GM21576 (cell line): ENCODE data around the gene CT47C1.

Experiments
- ATAC-seq: cut with Tn5 transposase; IDR thresholded peaks from one replicate; pipeline ENCODE4 v1.9.1; 2021; ENCODE audit warnings: mild to moderate bottlenecking, moderate library complexity; ENCODE audit not compliant: unreplicated experiment

Gene CT47C1

DNA sequence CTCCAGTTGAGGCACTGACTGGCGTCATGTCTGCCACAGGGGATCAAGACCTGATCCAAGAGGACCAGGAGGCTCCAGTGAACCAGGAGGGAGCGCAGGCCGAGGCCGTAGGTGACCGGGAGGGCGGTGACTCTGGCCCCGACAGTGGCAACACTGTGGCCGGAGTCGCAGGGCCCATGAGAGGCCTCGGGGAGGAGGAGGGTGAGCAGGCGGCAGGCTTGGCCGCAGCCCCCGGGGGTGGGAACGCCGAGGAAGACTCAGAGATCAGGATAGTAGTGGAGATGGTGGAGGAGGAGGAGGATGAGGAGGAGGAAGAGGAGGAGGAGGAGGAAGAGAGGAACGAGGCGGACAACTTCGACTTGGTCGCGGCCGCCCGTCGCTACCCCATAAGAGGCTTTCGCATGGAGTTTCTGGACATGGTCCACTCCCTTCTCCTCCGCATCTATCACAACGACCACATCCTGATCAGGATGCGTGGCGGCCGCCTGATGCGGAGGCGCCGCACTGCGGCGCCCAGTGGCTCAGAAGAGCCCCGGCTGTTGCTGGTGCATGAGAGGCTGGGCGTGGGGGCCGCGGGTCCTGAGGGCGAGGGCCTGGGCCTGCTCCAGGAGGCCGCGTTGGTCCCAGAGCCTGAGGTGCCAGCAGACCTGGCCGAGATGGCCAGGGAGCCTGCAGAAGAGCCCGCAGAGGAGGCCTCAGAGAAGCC, 560 bp downstream of the CT47C1 start:
- ATAC-seq: no peak

DNA sequence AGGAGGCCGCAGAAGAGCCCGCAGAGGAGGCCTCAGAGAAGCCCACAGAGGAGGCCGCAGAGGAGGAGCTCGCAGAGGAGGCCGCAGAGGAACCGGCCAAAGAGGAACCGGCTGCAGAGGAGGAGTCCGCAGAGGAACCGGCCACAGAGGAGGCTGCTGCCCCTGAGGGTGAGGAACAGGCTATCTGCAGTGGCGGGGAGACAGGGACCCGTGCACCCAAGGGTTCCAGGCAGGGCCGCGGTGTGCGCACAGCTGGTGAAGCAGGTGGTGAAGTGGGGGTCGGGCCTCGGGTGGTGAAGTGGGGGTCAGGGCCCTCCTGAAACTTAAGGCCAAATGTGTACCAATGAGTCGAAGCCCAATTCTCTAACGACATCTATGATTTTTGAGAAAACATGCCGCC, 1.1 kb downstream of the CT47C1 start:
- no peak for ATAC-seq

DNA sequence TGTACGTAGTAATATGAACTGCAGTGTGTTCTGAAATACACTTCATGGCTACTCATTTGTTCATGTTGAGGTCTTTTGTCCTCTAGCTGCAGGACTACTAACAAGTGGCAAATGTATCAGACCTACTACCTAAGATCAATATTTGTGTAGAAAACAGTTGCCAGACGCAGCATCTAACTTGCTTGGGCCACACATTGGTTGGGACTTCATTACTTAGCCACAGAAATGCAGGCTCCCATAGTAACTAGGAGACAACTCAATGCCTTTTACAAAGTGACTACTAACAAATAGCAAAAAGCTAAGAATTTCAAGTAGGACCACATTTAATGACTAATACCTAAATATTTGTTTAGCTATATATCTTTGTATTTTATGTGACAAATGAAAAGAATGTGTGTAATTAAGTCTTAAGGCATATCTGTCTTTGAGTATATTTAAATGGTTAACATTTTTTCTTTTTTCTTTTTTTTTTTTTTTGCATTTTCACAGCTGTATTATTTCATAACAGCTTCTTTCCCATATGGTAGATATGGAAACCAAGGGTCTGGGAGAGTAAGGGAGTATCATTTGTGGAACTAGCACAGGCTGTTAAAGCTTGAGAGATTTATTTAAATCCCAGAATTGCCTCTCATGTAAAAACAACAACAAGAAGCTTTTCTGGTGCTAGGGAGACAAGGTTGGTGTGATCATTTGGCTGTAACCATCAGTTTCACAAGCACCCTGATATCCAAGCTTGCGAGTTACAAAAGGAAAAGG, 2.7 kb downstream of the CT47C1 start:
- ATAC-seq: no peak

DNA sequence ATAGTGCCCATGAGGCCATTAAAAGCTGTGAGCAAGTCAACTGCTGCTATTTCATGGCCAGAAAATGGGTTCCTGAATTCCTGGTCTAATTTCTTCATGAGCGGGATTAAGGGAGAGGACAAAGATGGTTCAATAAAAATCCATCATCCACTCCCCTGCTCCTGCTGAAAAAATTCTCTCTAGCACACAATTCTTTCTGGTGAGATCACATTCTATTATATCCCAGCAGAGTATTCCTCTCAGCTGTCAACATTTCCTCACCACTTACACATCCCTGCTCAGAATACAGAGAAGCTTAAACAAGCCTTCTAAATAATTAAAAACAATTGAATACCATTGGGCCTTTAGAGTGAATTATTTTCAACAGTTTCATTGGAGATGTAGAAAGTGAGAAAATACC, 9.5 kb downstream of the CT47C1 start:
- no peak for ATAC-seq

DNA sequence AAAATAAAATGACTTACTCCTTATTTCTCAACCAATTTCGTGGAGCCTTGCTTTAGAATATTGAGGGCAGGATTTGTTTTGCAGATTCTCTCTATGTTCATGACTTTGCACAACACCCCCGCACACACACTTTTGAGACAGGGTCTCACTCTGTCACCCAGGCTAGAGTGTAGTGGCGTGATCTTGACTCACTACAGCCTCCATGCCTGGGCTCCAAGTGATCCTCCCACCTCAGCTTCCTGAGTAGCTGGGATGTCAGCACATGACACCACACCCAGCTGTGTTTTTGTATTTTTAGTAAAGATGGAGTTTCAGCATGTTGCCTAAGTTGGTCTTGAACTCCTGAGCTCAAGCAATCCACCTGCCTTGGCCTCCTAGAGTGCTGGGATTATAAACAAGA, 12.0 kb downstream of the CT47C1 start:
- no peak for ATAC-seq

DNA sequence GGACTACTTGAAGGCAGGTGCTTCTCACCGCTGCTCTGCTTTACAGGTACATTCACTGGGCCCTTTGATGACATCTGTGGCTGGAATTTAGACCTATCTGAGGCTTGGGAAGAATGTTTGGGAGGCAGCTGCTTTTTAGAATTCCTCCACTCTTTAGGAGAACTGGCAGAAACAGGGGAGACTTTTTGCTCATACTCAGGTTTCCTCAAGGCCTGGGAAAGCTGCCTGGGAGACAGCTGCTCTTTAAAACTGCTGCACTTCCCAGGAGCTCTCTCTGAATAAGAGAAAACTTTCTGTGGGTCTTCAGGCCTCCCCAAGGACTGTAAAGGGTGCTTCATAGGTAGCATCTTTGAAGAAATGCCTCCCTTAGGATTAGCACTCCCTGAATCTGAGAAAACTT, 14.3 kb downstream of the CT47C1 start:
- ATAC-seq: no peak

DNA sequence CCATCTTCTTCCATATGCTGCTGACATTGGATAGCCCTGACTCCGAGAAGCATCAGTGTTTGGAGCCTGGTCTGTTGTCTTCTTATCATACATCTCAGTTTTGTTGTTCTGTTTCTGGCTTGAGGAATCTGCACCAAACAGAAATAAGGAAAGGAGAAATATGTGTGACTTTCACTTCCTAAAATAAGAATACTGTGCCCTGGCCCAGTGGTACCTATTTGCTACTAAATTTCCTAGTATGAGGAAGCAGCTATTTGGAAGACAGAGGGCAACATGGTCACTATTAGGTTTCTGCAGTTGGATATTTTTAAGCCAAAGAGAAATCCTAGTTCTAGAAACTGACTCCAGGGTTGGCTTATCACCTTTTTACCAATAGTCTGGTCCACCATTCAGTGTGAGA, 16.8 kb downstream of the CT47C1 start:
- ATAC-seq: no peak

DNA sequence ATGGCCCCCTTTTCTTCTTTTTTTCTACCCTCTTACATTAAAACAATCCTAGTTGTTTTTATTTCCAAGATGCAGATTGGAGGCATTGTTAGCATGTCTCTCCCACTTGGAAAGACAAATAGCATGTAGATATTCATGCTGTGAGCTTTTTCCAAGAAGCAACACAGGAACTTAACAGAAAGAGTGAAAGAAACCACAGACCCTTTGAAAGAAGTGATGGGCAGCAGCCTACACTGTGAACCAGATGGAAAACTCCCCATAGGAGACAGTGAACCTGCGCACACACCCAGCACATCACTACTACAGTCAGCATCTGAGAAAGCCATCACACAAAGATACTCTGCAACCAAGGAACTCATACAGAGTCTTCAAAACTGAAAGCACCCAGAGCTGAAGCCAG, 17.8 kb downstream of the CT47C1 start:
- no peak for ATAC-seq

DNA sequence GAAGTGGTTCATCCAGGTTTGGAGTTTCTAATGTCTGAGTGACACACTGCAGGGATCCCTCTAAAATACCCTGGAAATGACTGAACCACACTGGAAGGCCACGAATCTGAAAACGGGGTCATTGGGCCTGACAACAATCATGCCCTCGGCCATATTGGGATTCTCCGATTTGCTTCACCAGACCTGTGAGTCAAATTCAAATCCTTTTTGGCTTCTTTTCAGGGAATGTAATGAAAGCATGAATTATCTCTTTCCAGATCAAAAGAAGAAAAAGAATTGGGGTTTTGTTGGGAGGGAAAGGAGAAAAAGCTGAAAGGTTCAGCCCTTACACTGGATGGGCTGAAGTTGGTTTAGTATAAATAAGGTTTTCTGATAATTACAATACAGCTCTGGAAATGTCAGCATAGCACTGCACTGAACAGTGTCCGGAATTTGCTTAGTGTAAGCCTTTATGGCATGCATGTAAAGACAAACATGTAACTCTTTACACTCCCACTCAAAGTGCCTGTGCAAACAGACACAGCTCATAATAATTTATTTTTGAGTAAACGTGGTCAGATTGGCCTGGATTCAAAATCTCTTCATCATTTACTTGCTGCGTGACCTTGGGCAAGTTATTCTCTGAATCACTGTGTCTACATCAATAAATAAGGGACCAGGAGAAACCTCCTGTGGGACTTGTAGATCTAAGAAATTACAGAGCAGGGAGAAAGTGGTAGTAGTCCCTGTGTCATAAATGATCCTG, 21.4 kb downstream of the CT47C1 start:
- no peak for ATAC-seq

DNA sequence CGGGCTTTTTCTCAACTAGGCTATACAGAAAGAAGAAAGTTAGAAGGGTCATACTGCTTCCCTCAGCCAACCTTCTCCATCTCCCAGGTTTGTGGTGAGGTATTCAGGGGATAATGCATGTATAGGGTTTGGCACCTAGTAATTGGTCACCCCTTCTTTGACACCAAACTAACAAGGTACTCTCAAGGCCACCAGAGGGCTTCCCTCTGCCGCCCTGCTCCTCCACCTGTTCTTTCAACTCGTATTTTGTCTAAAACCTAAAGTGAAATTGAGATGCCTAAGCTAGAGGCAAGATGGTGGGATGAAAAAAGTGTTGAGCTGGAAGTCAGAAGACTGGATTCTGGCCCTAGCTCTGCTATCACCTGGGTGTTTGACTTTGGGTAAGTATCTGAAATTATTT, 22.0 kb downstream of the CT47C1 start:
- ATAC-seq: no peak

DNA sequence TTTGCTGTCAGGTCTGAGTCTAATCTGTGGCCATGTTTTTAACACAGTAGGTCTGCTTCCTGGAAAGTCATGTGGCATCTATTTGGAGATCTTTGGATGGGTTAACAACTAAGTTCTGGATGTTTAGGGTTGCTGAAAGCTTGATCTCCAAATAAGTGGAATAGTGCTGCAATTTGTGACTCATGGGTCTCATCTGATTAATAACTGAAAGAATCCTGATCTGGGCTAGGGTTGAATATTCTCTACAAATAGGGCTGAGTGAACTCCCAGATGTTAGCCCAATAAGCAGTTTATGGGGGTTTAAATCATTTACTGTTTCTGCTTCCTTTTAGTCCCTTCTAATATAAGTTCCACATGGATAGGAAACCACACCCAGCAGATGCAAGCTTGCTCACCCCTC, 23.1 kb downstream of the CT47C1 start:
- ATAC-seq: no peak

DNA sequence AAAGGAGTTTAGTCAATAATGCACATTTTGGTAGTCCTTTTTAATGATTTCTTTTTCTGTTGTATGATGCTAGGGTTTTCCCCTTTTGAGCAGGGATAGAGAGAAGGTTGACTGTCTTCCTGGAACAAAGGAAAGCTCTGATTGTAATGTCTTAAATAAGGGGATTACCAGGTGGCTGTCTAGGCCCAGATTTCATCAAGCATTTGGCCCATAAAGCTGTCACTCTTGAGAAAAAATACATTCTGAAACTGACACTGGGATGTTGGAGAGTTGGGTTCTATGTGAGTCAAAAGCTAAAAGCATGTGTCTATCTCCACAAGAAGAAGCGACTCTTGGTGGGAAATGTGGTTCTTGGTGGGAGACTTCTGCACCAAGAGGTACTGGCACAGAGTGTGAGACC, 28.4 kb downstream of the CT47C1 start:
- ATAC-seq: no peak

DNA sequence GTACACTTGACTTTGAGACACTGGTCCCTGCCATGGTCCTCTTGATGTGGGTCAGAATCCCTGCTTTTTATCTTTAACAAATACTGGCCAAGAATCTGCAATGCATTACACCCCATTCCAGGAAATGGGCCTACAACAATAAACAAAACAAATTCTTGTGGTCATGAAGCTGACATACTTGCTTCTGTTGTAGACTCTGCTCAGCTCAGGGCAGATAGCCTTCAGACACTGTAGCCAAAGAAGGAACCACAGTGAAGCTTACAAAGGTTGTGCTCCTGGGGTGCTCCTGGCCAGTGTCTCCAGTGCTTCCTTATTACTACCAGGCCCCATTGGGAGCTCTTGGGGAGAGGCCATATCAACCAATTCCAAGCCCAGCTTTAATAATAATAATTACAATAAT, 33.0 kb downstream of the CT47C1 start:
- ATAC-seq: no peak

DNA sequence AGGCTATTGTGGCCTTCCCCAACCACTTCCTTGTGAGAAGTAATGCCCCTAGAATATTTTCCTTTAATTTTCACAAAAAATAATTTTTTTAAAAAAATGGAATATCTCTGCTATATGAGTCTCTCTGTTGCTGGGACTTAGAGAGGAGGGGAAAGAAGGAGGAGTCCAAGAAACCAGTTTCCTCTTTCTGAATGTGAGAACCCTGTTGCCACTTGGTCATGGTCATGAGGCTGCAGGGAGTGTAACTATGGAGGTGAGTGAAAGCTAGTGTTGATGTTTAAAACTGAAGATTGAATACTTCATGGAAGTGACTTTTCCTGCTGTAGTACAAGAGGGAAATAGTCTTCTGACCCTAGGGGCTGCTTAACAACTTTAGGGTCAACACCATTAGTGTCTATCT, 34.4 kb downstream of the CT47C1 start:
- ATAC-seq: no peak

DNA sequence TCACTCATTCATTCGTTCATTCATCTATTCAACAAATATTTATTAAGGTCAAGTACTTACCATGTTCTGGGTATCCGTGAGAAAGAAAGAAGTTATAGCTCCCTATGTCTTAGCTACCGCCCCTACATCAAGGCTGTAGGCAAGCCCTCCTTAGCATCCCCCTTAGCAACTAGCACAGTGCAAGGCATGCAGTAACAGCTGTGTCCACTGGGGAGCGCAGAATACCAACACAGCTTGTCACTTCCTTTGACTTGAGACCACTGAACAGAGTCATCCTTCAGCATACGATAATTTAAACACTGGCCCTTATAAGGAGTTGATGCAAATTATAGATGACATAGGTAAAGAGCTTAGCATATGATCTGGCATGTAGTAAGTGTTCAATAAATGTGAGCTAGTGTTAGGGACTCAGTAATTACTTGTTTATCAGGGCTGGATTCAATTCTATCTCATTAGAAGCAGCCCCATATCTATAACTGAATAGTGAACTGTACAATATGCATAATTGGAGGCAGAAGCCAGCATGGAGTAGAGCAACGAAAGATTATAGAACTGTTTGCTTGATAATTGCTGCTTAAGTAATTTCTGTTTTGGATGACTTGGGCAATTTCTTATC, 46.1 kb downstream of the CT47C1 start:
- peak; percentile 91 for ATAC-seq

DNA sequence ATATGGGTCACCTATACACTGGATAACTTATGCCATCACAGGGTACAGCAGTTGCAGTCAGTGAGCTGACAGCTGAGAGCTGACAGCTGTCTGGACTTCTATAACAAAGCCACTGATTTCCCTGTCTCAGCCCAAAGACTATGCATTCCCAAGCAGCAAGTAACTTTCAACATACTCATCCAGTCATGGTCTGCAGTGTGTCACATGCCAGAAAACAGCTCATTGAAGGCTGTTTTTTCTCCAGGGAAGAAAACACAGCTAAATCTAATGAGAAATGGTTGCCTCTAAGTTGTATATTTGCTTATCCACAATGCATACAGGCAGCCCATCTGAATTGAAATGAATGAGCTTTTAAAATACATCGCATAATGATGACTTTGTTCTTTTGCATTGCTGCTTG, 48.5 kb downstream of the CT47C1 start:
- no peak for ATAC-seq
